ENCODE measurements around the gene MAF.

- TF ChIP-seq CTCF (IDR thresholded peaks at IDR 0.05 in 4 of 5, conservative IDR thresholded peaks at IDR 0.05 in 1 of 5) (no peak), POLR2A (IDR thresholded peaks at IDR 0.05) (no peak)
These were observed 22.5 kb upstream of the MAF start for GRCh38 chr16:79623062-79623461.
